GM10248 (cell line): ENCODE data around the gene SPRYD3.

Experiments used
- CTCF ChIA-PET: fragments of 300-600 bp; sonication (Branson Sonifier 250); formaldehyde crosslinking; extraction: SDS; loops from one replicate; lab custom pipeline; 2021; ENCODE audit warnings: antibody characterized with exemption; lab: Yijun Ruan, JAX
- POLR2A ChIA-PET: fragments of 350-650 bp; sonication (Branson Sonifier 250); formaldehyde crosslinking; extraction: SDS; loops from one replicate; lab custom pipeline; 2020; ENCODE audit warnings: antibody characterized with exemption; lab: Yijun Ruan, JAX
- DNase-seq: peaks from one replicate; pipeline ENCODE4 v3.0.0; 2012; ENCODE audit errors: extremely low spot score
- TF ChIP-seq, protein P1 (sequence below): IDR thresholded peaks from 2 replicates; pipeline ENCODE4 v1.5.1; 2012; ENCODE audit warnings: mild to moderate bottlenecking, low read depth; ENCODE audit errors: extremely low read depth, missing control alignments, control extremely low read depth

The SPRYD3 gene

DNA sequence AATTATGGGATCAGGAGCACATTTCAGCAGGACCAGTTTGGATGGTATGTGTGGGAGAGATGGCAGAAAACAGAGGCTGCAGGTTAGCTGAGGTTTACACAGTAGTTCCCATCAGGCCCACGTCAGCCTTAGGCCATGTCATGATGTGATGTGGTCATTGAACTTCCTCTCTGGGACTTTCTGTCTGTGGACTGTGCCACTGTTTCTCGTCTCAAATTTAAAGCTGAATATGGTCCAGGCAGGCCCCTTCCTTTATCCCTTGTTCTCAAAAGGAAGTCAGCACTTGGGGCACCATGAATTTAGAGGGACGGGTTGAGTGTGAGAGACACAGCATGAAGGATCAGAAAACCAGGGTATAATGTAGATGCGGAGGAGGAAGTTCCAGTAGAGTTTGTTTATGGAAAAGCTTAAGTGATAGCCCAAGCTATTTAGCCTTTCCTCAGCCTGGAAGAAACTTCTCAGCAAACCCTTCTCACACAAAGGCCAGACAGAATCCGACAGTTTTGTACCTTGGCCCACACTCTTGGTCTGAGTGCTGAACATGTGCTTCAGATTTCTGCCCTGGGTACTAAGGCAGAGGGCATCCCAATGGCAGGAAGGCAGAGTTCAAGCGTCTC is 14.7 kb upstream of the SPRYD3 start:
- no peak for DNase-seq
- ChIA-PET CTCF (interaction anchor here (1.4 to 17.2 kb wide), 3 partner anchors 15 to 26 kb away, joined by 3 to 294 read pairs (median 8); partner anchors contain the start of gene SPRYD3), POLR2A (interaction anchor here (0.6 kb wide), 1 partner anchor 800 kb away, joined by 3 read pairs; no protein-coding TSS in a partner anchor)
- TF ChIP-seq, protein P1, sequence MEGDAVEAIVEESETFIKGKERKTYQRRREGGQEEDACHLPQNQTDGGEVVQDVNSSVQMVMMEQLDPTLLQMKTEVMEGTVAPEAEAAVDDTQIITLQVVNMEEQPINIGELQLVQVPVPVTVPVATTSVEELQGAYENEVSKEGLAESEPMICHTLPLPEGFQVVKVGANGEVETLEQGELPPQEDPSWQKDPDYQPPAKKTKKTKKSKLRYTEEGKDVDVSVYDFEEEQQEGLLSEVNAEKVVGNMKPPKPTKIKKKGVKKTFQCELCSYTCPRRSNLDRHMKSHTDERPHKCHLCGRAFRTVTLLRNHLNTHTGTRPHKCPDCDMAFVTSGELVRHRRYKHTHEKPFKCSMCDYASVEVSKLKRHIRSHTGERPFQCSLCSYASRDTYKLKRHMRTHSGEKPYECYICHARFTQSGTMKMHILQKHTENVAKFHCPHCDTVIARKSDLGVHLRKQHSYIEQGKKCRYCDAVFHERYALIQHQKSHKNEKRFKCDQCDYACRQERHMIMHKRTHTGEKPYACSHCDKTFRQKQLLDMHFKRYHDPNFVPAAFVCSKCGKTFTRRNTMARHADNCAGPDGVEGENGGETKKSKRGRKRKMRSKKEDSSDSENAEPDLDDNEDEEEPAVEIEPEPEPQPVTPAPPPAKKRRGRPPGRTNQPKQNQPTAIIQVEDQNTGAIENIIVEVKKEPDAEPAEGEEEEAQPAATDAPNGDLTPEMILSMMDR: no peak

DNA sequence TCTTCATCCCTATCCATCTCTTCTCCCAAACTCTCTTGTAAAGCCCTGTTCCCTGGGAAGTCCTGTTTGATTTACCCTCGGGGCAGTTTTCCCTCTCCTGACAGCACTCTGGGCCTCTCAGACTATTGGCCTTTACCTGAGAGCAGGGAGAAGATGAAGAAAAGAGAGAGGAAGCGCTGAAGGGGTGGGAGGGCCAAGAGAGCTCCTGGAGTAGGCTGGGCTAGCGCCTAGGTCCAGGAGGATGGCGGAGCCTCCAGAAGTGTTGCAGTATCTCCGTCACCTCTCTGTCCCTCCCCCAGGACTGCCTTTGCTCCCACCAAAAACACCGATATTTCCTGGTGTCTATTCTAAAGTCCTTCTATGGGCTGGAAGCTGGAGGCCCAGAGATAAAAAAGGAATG is 12.6 kb upstream of the SPRYD3 start:
- DNase-seq: no peak

DNA sequence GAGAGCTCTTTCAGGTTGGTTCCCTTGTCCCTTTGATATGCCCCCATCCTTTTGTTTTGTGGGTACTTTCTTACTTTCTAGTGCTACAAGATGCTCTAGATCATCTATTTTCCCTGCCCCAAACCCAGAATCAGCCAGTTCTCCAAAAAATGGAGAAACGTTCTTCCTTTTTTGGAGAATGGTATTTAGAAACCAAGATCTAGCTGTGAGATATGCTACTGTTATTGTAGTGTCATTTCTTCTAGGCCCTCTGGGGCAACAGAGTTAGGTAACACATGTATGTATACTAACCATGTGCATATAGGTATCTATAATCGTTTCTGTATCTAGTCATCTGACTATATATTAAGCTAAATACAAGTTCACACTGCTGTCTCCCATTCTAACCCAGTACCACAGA is 11.4 kb upstream of the SPRYD3 start:
- CTCF ChIA-PET: interaction anchor here (1.3 to 17.2 kb wide), 3 partner anchors 9 to 23 kb away, joined by 4 to 294 read pairs (median 8); no protein-coding TSS in a partner anchor

More for the DNA sequence above, 12.6 kb upstream of the SPRYD3 start:
- ChIA-PET CTCF (interaction anchor here (17.2 kb wide), 1 partner anchor 24 kb away, joined by 294 read pairs; no protein-coding TSS in a partner anchor), POLR2A (no interaction called here)
- TF ChIP-seq, protein P1: no peak

DNA sequence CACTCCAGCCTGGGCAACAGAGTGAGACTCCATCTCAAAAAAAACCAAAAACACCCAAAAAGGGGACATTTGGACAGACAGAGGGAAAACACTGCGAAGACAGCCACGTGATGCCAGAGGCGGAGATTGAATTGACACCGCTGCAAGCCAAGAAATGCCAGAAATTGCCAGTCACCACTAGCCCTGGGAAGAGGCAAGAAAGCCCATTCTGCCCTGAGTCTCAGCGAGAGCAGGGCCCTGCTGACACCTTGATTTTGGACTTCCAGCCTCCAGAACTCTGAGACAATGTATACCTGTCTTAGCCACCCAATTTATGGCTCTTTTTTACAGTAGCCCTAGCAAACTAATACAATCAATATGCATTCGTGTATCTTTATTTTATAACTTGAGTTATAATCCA is 10.9 kb upstream of the SPRYD3 start:
- POLR2A ChIA-PET: no interaction called here

More for the DNA sequence above, 11.4 kb upstream of the SPRYD3 start:
- DNase-seq: no peak
- POLR2A ChIA-PET: no interaction called here
- TF ChIP-seq, protein P1: no peak

DNA sequence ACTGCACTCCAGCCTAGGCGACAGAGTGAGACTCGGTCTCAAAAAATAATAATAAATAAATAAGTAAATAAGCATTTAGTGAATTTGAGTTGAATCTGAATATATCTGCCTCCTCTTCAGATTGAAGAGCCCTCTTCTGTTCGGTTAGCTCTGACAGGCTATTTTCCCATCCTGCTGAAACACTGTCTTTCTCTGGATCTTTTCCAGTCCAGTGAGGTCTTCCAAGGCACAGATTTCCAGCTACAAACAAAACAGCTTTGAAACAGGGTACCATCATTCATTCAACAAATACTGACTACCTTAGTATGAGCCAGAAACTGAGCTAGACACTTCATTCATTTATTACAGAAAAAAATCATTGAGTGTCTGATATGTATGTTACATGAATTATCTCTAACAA is 7.2 kb upstream of the SPRYD3 start:
- TF ChIP-seq, protein P1: no peak
- POLR2A ChIA-PET: no interaction called here
- no peak for DNase-seq
- CTCF ChIA-PET: interaction anchor here (1.2 to 6.4 kb wide), 4 partner anchors 11 to 40 kb away, joined by 3 to 51 read pairs (median 24); partner anchors contain the start of gene IGFBP6

More for the DNA sequence above, 10.9 kb upstream of the SPRYD3 start:
- TF ChIP-seq, protein P1: no peak
- CTCF ChIA-PET: interaction anchor here (1.3 to 17.2 kb wide), 3 partner anchors 9 to 22 kb away, joined by 4 to 294 read pairs (median 8); no protein-coding TSS in a partner anchor
- DNase-seq: no peak

DNA sequence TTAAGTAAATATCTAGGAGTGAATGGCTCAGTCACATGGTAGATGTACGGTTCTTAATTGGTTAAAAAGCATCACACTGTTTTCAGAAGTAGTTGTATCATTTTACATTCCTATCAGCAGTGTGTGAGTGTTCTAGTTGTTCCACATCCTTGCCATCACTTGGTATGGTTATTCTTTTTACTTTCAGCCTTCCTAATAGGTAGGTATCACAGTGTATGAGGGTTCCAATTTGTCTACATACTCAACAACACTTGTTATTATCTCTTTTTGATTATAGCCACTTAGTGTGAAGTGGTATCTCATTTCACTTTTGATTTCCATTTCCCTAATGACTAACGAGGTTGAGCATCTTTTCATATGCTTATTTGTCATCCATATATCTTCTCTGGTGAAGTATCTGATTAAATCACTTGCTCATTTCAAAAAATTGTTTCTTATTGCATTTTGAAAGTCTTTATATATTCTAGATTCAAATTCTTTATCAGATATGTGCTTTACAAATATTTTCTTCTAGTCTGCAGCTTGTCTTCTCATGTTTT is 3.5 kb upstream of the SPRYD3 start:
- POLR2A ChIA-PET: interaction anchor here (0.6 kb wide), 1 partner anchor 15 kb away, joined by 3 read pairs; no protein-coding TSS in a partner anchor

More for the DNA sequence above, 3.5 kb upstream of the SPRYD3 start:
- CTCF ChIA-PET: interaction anchor here (3.8 to 6.4 kb wide), 3 partner anchors 16 to 17 kb away, joined by 25 to 51 read pairs (median 40); partner anchors contain the start of gene IGFBP6
- DNase-seq: no peak
- TF ChIP-seq, protein P1: no peak
